HG02759 (cell line): ENCODE data around the gene MX2.
A peak's percentile ranks its signal among the peaks of the same experiment; 100 is the strongest.
"Not testable (repeated sequence)": the region's sequence is repeated elsewhere in the genome, so short reads cannot be mapped to it uniquely, and the experiment has no call there.

Experiments
- ATAC-seq: cut with Tn5 transposase; IDR thresholded peaks from one replicate; pipeline ENCODE4 v1.9.1; 2021; ENCODE audit warnings: mild to moderate bottlenecking, moderate library complexity; ENCODE audit not compliant: unreplicated experiment

Gene MX2, protein sequence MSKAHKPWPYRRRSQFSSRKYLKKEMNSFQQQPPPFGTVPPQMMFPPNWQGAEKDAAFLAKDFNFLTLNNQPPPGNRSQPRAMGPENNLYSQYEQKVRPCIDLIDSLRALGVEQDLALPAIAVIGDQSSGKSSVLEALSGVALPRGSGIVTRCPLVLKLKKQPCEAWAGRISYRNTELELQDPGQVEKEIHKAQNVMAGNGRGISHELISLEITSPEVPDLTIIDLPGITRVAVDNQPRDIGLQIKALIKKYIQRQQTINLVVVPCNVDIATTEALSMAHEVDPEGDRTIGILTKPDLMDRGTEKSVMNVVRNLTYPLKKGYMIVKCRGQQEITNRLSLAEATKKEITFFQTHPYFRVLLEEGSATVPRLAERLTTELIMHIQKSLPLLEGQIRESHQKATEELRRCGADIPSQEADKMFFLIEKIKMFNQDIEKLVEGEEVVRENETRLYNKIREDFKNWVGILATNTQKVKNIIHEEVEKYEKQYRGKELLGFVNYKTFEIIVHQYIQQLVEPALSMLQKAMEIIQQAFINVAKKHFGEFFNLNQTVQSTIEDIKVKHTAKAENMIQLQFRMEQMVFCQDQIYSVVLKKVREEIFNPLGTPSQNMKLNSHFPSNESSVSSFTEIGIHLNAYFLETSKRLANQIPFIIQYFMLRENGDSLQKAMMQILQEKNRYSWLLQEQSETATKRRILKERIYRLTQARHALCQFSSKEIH

GRCh38 chr21:41361786-41362604 is at the start of gene MX2:
TSS of gene MX2 (plus strand) at chr21:41362027. CDS start at chr21:41376907, 14,880 bp downstream.
- peak; percentile 69 for ATAC-seq

- ATAC-seq: not testable (repeated sequence)
Observed at GRCh38 chr21:41313285-41314164, 48.3 kb upstream of the MX2 start.

DNA sequence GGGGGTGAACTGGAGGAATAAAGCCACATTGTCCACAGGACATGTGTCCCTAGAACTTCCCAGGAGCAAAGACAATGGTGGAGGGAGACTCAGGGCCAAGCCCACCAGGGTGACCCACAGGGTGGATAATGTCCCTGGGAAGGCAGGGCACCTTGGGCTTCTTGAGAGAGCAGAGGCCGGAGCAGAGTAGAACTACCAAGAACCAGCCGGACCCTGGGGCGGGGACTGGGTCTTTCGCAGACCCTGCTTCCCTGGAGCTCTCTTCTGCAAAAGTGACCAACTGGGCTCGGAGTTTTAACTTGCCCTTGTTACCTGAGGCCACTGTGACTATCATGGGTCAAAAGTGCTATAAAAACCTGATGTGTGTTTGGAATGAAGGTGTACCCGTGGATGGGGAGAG is 46.1 kb upstream of the MX2 start:
- ATAC-seq: no peak

DNA sequence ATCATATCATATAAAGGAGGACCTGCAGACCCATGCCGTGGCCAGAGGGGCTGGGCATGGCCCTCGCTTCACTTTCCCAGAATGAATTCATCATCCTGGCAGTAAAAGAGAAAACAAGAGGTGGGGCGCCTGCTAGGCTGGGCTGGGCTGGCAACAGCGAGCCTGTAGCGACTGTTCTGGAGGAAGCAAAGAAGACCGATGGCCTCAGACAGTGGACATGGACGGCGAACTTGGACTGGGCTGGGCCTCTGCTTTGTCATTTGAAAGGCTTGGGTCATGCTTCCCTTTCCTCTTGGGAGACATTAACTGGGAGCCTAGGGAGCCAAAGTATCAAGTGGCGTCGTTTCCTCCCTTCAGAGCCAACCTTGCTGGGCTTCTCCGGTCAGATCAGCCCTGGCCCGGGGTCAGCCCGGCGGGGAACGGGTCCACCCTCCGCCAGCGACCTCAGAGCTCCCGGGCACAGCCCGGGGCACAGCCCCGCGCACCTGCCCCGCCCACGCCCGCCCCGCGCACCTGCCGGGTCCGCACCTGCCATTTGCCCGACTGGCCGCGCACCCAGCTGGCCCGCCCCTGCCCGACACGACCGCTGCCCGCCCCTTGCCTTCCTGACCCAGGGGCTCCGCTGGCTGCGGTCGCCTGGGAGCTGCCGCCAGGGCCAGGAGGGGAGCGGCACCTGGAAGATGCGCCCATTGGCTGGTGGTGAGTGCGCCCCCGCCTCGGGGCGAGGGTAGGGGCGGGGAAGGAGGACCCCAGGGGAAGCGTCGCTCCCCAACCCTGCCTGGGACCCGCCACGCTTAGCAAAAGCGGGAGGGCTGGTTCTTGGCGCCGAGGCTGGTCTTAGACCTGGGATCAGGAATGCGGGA is 45.4 kb upstream of the MX2 start, which contains the start of gene FAM3B:
TSS of gene FAM3B (plus strand) at position 602 of the 863 bp plus-strand sequence. CDS start at position 681, 79 bp downstream.
- no peak for ATAC-seq

DNA sequence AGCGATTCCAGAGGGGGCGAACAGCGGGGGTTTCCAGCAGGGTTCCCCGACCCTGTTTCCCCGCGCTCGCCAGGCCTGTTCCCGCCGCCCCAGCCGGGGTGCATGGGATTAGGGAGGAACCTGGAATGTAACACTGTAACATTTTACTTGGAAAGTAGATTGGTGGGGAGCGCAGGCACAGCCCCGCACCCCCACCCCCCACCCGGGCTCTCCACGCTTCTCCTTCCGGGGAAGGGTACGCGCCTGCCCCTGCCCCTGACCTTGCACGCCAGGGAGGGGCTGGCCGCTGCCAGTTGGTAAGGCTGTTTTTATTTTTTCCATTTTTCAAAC is 44.8 kb upstream of the MX2 start:
- ATAC-seq: no peak

DNA sequence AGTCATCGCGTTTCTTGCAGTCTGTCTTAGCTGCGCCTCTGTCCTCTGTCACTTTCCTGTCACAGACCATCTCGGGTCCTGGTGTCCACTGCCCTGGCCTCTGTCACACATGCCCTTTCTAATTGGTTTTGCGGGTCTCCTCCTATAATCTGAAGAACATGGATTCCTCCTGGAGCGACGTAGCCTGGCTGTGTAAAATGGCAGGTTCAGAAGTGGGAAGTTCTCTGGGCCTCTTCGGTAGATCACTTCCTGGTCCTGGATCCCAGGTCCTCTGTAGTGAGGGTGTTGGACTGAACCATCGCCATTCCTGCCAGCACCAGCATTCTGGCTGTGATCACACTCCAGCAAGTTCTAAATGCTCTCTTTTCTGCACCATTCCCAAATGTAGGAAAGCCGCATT is 44.4 kb upstream of the MX2 start:
- no peak for ATAC-seq

- no peak for ATAC-seq
Observed at GRCh38 chr21:41318218-41318617, 43.6 kb upstream of the MX2 start.

DNA sequence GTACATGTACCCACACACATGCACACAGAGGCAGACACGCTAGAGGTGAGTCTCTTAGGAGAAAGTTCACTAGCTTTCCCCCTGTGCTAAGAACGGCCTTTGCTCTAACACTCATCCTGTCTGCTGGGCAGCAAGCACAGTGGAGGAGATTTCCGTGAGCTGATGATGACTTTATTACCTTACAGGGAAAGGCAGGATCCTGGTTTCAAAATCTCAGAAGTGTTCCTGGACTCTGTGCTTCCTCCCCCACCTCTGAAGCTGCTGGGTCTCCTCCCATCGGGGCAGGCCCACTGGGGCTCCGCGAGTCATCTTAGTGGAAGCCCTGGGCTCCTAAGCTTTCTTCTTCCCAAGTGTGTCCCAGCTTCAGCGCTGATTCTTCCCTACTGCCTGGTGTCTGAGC is 42.6 kb upstream of the MX2 start:
- no peak for ATAC-seq

DNA sequence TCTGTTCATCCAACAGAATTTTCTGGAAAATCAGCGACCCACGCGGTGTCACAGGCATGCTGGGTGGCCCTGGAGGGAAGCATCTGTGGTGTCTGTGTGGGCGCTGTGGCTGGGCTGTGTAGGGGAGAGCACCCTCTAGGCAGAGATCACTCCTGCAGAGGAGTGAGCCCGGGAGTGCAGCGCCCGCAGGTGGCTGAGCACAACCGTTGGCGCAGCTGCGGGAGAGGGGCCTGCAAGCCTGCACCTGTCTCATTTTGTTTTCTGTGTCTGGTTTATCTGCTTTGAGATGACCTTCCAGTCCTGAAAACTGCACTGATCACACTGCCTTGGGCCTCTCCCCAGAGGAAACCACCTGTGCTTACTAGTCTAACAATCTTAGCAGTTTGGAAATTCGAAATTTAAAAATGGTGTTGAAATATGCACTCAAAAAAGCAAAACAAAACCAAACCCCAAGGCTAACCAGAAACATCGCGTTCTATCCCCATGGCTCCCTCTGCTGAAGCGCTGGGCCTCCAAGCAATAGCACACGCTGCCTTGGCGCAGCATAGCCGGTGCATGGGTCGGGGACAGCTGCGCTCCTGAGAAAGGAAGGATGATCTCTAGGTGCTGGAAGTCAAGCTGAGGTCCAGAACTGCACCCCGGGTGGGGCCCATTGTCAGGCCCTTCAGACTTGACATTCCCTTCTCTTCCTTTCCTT is 40.5 kb upstream of the MX2 start:
- ATAC-seq: no peak

DNA sequence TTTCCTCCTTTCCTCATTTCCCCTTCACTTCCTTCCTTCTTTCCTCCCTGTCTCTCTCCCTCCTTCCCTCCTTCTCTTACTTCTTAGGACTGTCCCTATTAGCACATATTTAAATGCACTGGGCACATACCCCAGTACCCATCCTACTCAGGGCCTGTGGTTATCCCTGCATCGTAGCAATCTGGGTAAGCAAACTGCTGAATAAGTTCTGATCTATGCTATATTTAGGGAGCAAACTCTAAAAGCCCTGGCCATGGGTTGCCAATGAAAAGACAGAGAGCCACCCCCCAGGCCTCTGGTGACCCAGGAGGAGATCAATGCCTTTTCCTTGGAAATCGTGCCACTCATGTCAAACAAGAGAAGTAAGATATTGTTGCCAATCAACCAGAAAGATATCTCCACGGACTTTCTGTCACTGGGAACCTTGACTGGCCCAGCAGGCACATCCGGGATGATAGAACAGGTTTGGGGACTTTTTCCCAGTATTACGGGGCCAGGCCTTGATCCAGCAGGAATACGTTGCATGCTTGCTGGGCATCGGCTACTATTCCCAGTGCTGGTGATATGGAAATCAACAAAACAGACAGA is 39.8 kb upstream of the MX2 start:
- ATAC-seq: no peak

GRCh38 chr21:41322496-41323382 is 39.1 kb upstream of the MX2 start:
- ATAC-seq: no peak

GRCh38 chr21:41325138-41325912 is 36.5 kb upstream of the MX2 start:
- no peak for ATAC-seq

DNA sequence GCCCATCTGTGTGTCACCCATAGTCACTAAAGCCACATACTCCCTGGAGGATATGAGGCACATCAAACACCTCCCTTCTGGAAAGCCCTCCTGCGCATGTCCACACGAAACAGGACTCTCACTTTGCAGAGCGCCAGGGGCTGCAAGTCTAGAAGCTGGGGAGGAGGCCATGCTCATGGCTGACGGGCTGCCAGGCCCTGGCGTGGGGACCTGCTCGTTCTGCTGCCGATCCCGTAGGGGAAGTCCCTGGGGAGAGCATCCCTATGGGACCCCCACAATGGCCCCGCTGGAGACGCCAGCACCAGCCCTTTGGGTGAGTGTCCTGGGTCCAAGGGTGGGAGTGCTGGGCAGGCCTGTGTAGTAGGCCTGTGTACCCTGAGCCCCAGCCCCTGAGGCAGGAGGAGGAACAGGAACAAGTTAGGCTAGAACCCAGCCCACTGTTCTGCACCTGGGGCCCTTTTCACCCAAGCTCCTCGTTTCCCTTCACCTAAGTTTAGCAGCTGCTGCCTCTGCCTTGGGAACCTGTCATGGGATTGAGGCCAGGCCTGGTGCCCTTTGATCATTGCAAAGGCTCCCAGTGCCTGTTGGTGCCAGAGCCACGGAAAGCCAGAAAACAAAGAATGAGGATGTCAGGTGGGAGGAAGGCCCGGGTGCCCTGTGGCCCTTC is 35.3 kb upstream of the MX2 start:
- no peak for ATAC-seq

DNA sequence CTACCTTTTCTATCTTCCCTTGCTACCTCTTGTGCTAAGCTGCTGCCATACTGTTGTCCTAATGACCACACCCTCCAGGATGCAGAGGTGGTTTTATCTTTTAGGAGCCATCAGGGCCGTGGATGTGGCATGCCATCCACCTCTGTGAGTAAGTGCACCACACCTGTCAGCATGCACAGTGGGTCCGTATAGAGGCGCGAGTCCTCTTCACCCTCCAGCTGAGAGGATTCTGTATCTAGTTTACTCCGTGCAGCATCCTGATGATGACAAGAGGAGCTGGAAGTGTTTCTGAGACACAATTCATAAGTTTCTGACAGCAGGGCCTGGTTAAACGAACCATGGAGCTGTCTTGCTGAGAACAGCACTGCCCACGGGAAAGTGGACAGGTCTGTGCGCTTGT is 34.1 kb upstream of the MX2 start:
- no peak for ATAC-seq

- no peak for ATAC-seq
Observed at GRCh38 chr21:41328660-41329607, 32.9 kb upstream of the MX2 start.
